Hepatocyte (in vitro differentiated cells): ENCODE data around the gene LMF1.

ENCODE experiments used
- EZH2 ChIP-seq: fragments of 200-600 bp; sonication (generic); IDR thresholded peaks from 2 replicates; pipeline ENCODE4 v1.6.1; 2016; ENCODE audit warnings: antibody characterized with exemption, mild to moderate bottlenecking, borderline replicate concordance
- TF ChIP-seq, protein P1 (sequence below): fragments of 200-600 bp; sonication (generic); IDR thresholded peaks from 2 replicates; pipeline ENCODE4 v1.5.1; 2016; ENCODE audit warnings: antibody characterized with exemption, mild to moderate bottlenecking; ENCODE audit not compliant: poor library complexity

GRCh38 chr16:880471-881171 lies 90.2 kb downstream of the LMF1 start:
- TF ChIP-seq, protein P1, sequence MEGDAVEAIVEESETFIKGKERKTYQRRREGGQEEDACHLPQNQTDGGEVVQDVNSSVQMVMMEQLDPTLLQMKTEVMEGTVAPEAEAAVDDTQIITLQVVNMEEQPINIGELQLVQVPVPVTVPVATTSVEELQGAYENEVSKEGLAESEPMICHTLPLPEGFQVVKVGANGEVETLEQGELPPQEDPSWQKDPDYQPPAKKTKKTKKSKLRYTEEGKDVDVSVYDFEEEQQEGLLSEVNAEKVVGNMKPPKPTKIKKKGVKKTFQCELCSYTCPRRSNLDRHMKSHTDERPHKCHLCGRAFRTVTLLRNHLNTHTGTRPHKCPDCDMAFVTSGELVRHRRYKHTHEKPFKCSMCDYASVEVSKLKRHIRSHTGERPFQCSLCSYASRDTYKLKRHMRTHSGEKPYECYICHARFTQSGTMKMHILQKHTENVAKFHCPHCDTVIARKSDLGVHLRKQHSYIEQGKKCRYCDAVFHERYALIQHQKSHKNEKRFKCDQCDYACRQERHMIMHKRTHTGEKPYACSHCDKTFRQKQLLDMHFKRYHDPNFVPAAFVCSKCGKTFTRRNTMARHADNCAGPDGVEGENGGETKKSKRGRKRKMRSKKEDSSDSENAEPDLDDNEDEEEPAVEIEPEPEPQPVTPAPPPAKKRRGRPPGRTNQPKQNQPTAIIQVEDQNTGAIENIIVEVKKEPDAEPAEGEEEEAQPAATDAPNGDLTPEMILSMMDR: no peak
- no peak for TF ChIP-seq EZH2
